NOMO-1 (cell line): Measurements from ENCODE around the gene IKZF3.

Experiments used
- DNase-seq, 2 experiments: peaks; one replicate each; lab custom pipeline; 2025; ENCODE audit not compliant: unreplicated experiment in 2 of 2; lab: John Stamatoyannopoulos, UW

IKZF3 gene

GRCh38 chr17:39818358-39819000, 45.6 kb downstream of the IKZF3 start:
- no peak for DNase-seq

DNA sequence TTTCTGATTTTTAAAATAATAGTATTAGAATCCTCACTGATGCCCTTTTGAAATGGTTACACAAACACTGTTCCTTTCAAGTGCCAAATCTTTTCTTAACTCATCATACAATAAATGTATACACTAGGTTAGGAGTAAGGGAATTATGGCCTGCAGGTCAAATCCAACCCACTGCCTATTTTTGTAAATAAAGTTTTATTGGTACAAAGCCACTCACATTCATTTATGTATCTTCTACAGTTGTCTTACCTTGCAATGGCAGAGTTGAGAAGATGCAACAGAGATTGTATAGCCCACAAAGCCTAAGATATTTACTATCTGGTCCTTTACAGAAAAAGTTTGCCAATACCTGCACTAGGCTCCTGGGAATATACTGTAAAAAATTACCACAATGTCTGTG, 47.8 kb downstream of the IKZF3 start:
- DNase-seq = no peak

DNA sequence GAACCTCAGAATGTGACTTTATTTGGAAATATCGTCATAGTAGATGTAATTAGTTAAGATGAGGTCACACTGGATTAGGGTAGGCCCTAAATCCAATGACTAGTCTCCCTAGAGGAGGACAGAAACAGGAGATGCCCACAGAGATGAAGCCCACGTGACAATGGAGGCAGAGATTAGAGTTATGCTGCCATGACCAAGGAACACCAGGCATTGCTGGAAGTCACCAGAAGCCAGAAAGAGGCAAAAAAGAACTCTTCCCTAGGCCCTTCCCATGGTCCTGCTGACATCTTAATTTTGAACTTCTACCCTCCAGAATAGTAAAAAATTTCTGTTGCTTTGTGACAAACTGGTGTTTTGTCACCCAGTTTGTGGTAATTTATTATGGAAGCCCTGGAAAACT, 49.6 kb downstream of the IKZF3 start:
- no peak for DNase-seq

- no peak for DNase-seq
These were observed 50.5 kb downstream of the IKZF3 start for GRCh38 chr17:39813631-39814030.

DNA sequence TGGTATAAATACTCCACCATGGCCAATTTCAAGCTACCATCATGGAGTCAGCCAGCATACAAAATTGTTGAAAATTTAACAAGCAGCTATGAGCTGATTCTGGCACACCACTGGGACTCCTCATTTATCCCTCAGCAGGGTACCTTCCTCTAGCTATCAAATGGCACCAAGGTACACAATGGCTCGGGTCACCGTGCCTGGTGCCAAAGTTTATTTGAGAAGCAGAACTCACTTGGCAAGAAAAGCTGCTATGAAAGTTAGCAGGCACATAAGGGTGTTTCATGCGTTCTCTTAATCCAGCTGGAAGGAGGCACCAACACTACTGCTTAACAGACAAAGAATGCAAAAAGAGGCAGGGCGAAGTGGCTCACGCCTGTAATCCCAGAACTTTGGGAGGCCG, 51.6 kb downstream of the IKZF3 start:
- DNase-seq = no peak

GRCh38 chr17:39810939-39811728, 53.0 kb downstream of the IKZF3 start:
- no peak for DNase-seq

DNA sequence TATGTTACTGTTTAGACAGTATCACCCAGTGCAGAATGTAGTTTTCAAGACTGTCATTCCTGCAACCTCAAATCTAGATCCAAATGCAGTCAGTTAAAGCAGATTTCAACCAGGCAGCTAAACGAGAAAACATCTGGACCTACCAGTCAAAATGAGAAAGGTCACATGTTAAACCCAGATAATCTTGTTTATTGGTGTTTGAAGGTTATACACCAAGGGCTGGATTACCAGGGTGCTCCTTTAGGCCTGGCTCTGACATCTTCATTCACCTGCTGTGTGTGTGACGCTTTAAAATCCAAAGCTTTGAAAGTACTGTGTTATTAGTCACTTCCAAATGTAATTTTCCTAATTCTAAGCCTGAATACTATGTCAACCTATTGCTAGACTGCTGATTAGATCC, 54.9 kb downstream of the IKZF3 start:
- no peak for DNase-seq

DNA sequence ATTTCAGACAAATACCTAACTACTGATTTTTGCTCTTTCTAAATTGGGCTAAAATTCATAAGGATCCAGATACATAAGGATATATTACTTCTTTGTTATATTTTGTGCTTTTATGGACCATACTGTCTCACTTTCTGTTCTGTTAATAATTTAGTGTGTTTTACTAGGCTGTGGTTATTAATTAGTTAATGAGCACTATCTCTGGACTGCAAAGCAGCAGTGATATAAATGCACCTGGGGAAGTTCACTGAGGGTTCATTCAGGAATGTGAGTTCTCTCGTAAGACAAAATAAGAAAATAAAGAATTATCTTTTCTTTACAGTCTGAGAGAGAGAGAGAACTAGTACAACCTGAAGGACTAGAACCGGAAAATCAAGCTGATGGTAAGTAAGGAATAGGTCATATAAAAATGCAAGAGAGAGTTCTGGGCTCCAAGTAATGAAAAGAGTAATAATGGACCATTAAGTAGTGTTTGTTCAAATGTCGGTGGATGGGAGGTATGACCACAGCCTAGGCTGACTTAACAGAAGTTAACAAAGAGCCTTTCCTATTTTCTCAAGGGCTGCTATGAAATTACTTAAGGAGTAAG, 55.6 kb downstream of the IKZF3 start:
- no peak for DNase-seq

DNA sequence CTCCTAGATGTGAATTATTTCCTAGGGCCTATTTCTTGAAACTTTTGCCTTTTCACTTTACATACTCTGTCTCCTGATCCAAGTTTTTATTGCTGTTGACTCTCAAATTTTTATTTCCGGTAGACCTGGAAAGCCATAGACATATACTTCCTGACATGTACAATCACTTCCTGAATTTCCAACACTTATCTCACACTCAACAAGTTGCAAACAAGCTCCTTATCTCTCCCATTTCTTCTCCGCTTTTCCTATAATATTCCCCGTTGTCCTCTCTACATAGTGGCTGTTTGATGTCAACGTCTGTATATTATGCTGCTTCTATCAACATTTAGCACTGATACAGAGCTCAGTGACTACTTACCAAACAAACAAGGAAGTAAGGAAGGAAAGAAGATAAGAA, 59.3 kb downstream of the IKZF3 start:
- no peak for DNase-seq

DNA sequence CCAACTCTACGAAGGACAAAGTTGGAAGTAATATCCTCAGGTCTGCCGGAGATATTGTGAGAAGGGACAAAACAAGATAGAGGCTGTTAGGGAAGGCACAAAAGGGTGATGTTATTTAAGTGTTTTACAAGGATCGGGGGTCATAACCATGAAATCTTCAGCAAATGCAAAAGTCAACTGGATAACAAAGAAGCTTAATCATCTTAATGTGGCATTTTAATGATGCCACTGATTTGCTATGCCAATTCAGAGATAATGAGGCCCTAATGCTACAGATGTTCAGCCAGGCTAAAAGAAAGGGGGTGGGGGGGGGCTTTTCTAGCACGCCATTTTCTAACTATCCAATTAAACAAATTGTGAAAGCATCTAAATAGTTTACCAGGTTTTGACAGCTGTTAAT, 63.1 kb downstream of the IKZF3 start:
- no peak for DNase-seq

GRCh38 chr17:39800540-39800939, 63.6 kb downstream of the IKZF3 start:
- DNase-seq = no peak

DNA sequence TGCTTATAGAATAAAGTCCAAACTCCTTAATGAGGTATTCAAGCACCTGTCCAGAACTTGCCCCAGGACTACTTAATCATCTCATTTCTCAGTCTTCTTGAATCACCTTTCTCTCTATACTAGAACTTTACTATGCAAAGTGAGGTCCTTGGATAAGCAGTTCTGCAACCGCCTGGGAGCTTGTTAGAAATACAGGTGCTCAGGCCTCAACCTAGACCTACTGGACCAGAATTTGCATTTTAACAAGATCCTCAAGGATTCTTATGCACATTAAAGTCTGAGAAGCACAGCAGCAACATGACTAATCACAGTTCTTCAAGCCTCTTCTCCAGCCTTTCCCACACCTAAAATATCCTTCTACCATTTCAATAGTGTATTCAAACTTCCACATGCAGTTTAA, 64.7 kb downstream of the IKZF3 start:
- DNase-seq = no peak

GRCh38 chr17:39794249-39794970, 69.7 kb downstream of the IKZF3 start:
- no peak for DNase-seq

DNA sequence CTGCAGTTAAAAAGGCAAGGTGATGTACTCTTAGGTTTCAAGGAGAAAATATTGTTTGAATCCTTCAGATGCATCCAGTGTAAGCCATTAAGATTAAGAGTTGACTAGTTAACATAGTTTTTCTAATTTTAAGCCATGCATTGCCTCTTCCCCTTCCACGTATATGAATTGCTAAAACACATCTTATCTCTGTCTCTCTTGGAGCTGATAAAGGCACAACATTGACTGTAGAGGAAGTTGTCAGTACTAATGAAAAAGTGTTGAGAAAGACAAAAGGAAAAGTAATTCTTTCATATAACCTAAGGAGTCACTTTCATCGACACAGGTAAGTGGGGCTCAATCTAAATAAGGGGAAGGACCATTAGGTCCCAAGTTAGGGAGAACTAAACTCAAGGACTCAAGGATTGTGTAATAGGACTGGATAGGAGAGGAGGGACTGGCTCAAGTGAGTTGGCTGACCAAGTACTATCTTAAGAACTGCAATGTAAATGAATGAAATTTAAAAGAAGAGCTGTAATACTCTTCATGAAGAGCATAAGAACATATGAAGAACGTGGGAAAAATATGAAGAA, 70.7 kb downstream of the IKZF3 start:
- no peak for DNase-seq

DNA sequence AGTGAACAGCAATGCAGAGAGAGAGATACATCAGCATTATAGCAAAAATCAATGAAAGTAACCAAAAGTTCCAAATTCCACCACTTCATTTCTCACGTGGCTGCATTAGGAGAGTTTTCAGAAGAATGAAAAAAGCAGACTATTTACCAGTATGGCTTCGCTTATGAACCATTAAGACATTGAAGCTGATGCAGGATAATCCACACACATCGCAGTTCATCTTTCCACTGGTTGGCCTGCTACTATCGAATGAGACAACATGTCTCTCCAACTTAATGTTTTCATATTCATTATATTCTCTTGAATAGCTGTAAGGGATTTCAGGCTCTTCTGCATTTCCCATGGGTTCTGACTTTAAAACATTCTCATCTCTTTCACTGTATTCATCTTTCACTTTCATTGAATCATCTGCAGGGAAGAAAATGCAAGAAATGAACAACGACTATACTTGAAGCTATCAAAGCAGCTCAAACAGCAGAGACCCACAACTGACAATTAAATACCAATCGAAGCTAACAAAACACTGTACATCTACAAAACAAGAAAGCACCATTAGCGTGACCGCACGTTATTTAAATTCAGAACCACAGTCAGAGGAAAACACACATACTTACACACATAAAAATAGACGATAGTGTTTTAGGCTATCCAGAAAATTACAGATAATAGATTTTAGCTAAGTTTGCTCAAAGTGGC, 71.4 kb downstream of the IKZF3 start:
- no peak for DNase-seq

- no peak for DNase-seq
These were observed 72.8 kb downstream of the IKZF3 start for GRCh38 chr17:39791111-39791992.

DNA sequence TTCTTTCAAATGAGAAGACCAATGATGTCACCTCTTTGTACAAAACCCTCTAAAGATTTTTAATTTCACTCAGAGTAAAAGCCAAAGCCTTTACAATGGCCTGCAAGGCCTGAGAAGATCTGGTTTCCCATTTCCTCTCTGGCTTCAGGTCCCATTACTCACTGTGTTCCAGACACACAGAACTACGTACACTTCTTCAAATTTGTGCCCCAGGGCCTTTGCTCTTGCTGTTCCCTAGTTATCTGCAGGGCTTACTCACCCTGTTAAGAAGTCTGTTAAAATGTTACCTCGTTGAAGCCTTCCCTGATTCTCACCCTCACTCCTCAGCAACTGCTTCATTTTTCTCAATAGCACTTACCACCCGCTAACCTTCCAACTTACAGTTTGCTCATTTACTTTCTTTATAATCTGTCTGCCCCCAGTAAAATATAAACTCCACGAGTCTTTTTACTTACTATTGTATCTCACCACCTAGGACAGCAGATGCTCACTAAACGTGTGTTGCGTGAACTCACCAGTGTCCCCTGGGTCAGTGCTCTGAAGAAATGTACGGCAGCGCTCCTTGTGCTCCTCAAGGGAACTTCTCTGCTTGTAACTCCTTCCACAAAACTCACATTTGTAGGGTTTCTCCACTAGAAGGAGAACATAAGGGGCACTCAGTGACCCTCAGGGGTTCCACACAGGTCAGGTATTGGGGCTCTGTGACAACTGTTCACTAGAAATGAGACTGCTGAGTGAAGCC, 76.2 kb downstream of the IKZF3 start:
- DNase-seq = no peak

GRCh38 chr17:39787041-39787440, 77.1 kb downstream of the IKZF3 start:
- no peak for DNase-seq

DNA sequence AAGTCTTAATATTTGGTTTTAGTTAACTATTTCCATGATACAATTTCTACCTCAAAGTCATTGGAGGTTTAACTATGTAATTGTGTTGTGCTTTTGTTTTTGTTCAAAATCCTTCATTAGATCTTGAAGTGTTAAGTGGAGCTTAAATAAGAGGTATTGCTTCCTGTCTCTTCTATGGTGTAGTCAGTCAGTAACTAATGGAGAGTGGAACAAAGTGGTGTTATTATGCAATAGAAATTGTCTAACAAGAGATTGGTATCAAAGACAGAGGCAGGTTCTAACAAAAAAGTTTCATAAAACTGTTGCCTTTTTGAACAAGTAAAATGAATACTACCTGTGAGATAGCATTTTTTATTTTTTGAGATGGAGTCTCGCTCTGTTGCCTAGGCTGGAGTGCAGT, 81.1 kb downstream of the IKZF3 start:
- peak in 1 of 2 experiments; percentile 47 for DNase-seq
